NK-92 treated with Interleukin-12 subunit alpha and Interleukin-12 subunit beta, amount 100 ng/mL, for 24 hours (cell line): ENCODE measurements around the gene FBXW4.
A peak's percentile ranks its signal among the peaks of the same experiment; 100 is the strongest.

Experiments
- DNase-seq: peaks from one replicate; lab custom pipeline; 2025; lab: John Stamatoyannopoulos, UW

Gene FBXW4

GRCh38 chr10:101694674-101695403 is at the start of gene FBXW4:
FBXW4 (minus strand) TSS chr10:101695170; CDS start chr10:101695105, 65 bp downstream.
- peak; percentile 50 for DNase-seq

- DNase-seq: no peak
These were observed 49.3 kb upstream of the FBXW4 start for GRCh38 chr10:101744267-101744666.

- no peak for DNase-seq
These were observed 47.0 kb upstream of the FBXW4 start for GRCh38 chr10:101741938-101742337.

- no peak for DNase-seq
These were observed 41.7 kb upstream of the FBXW4 start for GRCh38 chr10:101736666-101737065.

- no peak for DNase-seq
These were observed 37.1 kb upstream of the FBXW4 start for GRCh38 chr10:101732096-101732495.

- no peak for DNase-seq
These were observed 31.1 kb upstream of the FBXW4 start for GRCh38 chr10:101726115-101726387.

- no peak for DNase-seq
These were observed 30.5 kb upstream of the FBXW4 start for GRCh38 chr10:101725296-101726114.

DNA sequence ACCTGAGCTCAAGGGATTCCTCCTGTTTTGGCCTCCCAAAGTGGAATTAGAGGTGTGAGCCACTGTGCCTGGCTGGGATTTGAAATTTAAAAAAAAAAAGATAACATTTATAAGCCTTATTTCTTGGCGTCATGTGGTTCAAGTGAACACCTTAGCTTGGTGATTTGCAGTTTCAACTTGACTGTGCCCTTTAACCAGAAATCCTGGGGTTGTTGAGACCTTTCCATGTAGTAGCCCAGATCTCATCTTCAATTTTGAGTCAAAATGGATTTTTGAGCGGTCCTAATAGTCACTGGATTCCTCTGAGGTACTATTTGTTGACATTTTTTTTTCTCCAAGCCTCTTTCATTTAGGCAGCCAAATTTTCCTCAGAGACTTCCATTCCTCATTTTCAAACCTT is 29.5 kb upstream of the FBXW4 start:
- DNase-seq: no peak

- no peak for DNase-seq
These were observed 28.2 kb upstream of the FBXW4 start for GRCh38 chr10:101723176-101723575.

DNA sequence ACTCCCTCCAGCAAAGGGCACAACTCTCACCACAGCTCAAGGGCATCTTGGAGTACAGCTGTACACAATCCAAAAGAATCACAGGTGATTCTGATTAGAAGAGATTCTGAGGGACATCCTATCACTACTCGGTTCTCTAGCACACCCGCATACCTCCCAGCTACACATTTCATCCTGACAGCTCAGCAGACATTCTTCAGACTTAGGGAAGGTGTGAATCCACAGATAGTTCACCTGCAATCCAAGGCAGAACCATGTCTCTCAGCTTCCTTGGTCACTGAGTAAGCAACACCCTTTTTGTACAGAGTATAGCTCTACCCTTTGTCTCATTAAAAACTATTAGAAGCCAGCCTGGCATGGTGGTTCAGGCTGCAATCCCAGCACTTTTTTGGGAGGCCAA is 26.8 kb upstream of the FBXW4 start:
- DNase-seq: no peak

GRCh38 chr10:101720606-101721230 is 25.7 kb upstream of the FBXW4 start:
- no peak for DNase-seq

GRCh38 chr10:101718690-101719275 is 23.8 kb upstream of the FBXW4 start:
- DNase-seq: no peak

DNA sequence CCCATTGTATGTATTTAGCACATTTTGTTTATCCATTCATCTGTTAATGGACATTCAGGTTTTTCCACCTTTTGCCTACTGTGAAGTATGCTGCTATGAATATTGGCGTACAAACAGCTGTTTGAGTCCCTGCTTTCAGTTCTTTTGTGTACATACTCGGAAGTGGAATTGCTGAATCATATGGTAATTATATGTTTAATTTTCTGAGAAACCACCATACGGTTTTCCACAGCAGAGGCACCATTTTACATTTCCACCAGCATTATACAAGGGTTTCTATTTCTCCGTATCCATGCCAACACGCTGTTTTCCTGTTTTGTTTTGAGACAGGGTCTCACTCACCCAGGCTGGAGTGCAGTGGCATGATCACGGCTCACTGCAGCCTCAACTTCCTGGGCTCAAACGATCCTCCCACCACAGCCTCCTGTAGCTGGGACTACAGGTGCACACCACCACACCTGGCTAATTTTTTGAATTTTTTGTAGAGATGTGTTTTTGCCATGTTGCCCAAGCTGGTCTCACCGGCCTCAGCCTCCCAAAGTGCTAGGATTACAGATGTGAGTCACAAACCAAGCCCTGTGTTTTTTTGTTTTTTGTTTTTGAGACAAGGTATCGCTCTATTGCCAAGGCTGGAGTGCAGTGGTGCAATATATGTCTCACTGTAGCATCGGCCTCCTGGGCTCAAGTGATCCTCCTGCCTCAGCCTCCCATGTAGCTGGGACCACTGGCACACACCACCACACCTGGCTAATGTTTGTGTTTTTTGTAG is 22.1 kb upstream of the FBXW4 start:
- DNase-seq: no peak

DNA sequence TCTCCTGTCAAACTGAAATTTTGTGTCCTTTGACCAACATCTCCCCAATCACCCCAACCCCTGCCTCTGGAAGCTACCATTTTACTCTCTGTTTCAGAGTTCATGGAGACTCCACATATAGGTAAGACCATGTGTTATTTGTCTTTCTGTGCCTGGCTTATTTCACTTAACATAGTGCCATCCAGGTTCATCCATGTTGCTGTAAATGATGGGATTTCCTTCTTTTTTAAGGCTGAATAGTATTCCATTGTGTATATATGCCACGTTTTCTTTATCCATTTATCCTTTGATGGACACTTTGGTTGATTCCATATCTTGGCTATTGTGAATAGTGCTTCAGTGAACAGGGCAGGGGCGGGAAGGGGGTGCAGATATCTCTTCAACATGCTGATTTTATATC is 18.0 kb upstream of the FBXW4 start:
- no peak for DNase-seq

- no peak for DNase-seq
These were observed 15.8 kb upstream of the FBXW4 start for GRCh38 chr10:101710793-101711192.

DNA sequence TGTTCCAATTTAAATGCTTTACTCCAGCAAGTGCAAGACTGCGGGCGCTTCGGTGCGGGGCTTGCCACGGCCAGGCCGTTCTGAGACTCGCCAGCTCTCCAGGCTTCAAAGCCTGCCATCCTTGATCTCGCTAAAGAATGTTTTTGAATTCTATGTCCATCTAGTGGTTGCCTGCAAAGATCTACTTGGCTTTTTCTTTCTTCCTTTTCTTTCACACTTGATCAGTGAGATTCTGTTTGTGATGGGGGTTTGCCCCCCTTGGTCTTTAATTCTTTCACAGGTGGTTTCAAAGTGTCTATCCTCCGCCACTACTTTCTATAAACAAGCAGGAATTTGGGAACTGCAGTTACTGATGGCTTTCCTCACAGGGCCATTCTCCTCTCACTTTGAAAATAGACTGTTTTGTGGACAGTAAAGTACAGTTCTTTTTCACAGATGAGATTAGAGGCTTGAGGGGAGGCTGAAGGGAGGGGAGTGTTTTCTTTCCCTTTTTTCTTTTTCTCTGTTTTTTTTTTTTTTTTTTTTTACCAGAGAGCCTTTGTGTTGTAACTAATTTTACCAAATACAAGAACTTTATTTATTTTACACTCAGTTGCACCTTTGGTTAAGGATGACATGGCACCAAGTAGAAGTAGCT is 15.2 kb upstream of the FBXW4 start:
- DNase-seq: no peak

GRCh38 chr10:101709359-101710058 is 14.5 kb upstream of the FBXW4 start:
- no peak for DNase-seq

- DNase-seq: no peak
These were observed 13.9 kb upstream of the FBXW4 start for GRCh38 chr10:101708870-101709269.

- no peak for DNase-seq
These were observed 13.1 kb upstream of the FBXW4 start for GRCh38 chr10:101708073-101708472.

GRCh38 chr10:101704331-101704730 is 9.4 kb upstream of the FBXW4 start:
- no peak for DNase-seq

- no peak for DNase-seq
These were observed 1.7 kb upstream of the FBXW4 start for GRCh38 chr10:101696632-101697031.
